Measurements from ENCODE around the gene PKN2. TPM values are rescaled to one million over a fixed set of nuclear protein-coding genes. Genes with fewer than 3 reads are reported as not detected.

The PKN2 gene
- total and polyA plus RNA-seq, 2 of the 8 experiments (the other 6 are each of a cell fraction or from before 2014, with no cell fraction given): 7.8 to 32.0 TPM

DNA sequence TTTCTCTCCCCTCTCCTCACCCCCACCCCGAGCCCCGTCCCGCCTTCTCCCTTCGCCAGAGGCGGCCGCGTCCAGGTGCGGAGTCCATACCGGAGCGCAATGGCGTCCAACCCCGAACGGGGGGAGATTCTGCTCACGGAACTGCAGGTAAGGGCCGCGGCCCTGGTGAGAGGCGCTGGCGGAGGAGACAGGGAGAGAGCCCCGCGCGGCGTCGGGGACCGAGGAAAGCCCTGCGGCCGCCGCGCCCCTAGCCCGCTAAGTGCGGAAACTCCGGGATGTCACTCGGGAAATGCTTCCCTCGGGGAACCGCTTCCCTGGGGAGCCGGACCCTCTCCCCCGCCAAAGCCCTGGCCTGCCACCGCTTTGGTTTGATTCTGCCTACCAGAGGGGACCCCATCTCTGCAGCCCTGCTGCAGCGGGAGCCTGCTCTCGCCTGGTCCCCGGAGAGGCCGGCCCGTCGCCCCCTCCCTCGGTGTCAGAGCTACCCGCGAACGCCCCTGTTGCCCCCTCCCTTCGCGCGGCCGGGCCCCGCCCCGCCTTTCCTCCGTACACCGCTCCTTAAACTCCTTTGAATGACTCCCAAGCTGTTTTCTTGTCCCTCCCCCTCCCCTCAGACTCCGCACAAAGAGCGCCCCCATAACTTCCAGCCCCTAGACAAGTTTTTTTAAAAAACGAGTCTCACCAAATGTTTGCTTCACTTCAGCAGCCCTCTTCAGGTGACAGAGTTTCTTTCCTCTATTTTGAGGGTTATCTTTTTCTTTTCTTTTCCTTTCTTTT lies 597 bp downstream of the PKN2 start (continued):
- TF ChIP-seq CBX5 (IDR thresholded peaks at IDR 0.05; ENCODE audit: low read depth, low read length) (no peak), SP2 (IDR thresholded peaks at IDR 0.05; ENCODE audit: low read length) (no peak), RBBP5 (IDR thresholded peaks at IDR 0.05; ENCODE audit: borderline replicate concordance, low read depth, low read length) (peak; percentile 90), JUND (IDR thresholded peaks at IDR 0.05; ENCODE audit: low read length) (no peak), PHF8 (conservative IDR thresholded peaks at IDR 0.05; ENCODE audit: low read depth, low read length) (peak; percentile 58), CREB1 (IDR thresholded peaks at IDR 0.05) (peak; percentile 9; the same call in 1 of the 2 replicates), SP1 (IDR thresholded peaks at IDR 0.05; ENCODE audit: low read depth, low read length) (no peak), EGR1 (IDR thresholded peaks at IDR 0.05; ENCODE audit: borderline replicate concordance, low read depth, low read length) (peak; percentile 69; the same call in 1 of the 2 replicates), CEBPB (IDR thresholded peaks at IDR 0.05; ENCODE audit: low read depth, low read length) (no peak), BRCA1 (IDR thresholded peaks at IDR 0.05; ENCODE audit: low read depth, low read length) (no peak), TAF7 (optimal IDR thresholded peaks at IDR 0.05; ENCODE audit: borderline replicate concordance, low read depth, low read length) (no peak), TAF1 (IDR thresholded peaks at IDR 0.05; ENCODE audit: low read depth, low read length) (no peak; the same call in 1 of the 2 replicates), KDM4A (IDR thresholded peaks at IDR 0.05; ENCODE audit: low read depth, low read length, severe bottlenecking) (peak; percentile 62), GABPA (IDR thresholded peaks at IDR 0.05; ENCODE audit: borderline replicate concordance, insufficient read depth, low read length) (no peak), JUN (IDR thresholded peaks at IDR 0.05; ENCODE audit: low read depth, low read length) (no peak), NANOG (IDR thresholded peaks at IDR 0.05; ENCODE audit: insufficient read depth, low read depth, low read length, poor library complexity, severe bottlenecking) (no peak), YY1 (IDR thresholded peaks at IDR 0.05; ENCODE audit: low read depth, low read length) (peak; percentile 66; the same call in 1 of the 2 replicates), EZH2 (IDR thresholded peaks at IDR 0.05; ENCODE audit: low read depth, low read length, severe bottlenecking) (no peak), BACH1 (IDR thresholded peaks at IDR 0.05; ENCODE audit: low read length) (no peak), RFX5 (IDR thresholded peaks at IDR 0.05; ENCODE audit: borderline replicate concordance, low read depth, low read length) (no peak)
- TF ChIP-seq, protein P1, sequence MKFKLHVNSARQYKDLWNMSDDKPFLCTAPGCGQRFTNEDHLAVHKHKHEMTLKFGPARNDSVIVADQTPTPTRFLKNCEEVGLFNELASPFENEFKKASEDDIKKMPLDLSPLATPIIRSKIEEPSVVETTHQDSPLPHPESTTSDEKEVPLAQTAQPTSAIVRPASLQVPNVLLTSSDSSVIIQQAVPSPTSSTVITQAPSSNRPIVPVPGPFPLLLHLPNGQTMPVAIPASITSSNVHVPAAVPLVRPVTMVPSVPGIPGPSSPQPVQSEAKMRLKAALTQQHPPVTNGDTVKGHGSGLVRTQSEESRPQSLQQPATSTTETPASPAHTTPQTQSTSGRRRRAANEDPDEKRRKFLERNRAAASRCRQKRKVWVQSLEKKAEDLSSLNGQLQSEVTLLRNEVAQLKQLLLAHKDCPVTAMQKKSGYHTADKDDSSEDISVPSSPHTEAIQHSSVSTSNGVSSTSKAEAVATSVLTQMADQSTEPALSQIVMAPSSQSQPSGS (IDR thresholded peaks at IDR 0.05; ENCODE audit: low read length): no peak
- TF ChIP-seq, protein P2, sequence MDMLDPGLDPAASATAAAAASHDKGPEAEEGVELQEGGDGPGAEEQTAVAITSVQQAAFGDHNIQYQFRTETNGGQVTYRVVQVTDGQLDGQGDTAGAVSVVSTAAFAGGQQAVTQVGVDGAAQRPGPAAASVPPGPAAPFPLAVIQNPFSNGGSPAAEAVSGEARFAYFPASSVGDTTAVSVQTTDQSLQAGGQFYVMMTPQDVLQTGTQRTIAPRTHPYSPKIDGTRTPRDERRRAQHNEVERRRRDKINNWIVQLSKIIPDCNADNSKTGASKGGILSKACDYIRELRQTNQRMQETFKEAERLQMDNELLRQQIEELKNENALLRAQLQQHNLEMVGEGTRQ (IDR thresholded peaks at IDR 0.05; ENCODE audit: low read length): no peak

All from H1 (cell line).